HepG2 (cell line): Measurements from ENCODE around the gene PGS1. TPM values are rescaled to one million over a fixed set of nuclear protein-coding genes. Genes with fewer than 3 reads are reported as not detected.

Experiments
- GFI1 ChIP-seq: sonication (generic); formaldehyde crosslinking; IDR thresholded peaks from 2 replicates; pipeline ENCODE4 v1.5.0; 2020; ENCODE audit warnings: missing genetic modification reagents, mild to moderate bottlenecking, borderline replicate concordance
- HNF1A ChIP-seq, 2 experiments: sonication (generic) in 1 of 2; formaldehyde crosslinking in 1 of 2; IDR thresholded peaks; 2 replicates each; pipeline versions ENCODE4 v1.4.0 to v1.6.1; 2016 to 2020; ENCODE audit warnings: borderline replicate concordance in 1 of 2, low read depth in 1 of 2, mild to moderate bottlenecking in 1 of 2, missing genetic modification reagents in 1 of 2
- KAT2B ChIP-seq: fragments of 150-350 bp; IDR thresholded peaks from 2 replicates; pipeline ENCODE4 v1.6.1; 2014; ENCODE audit warnings: low read depth, low read length, borderline replicate concordance
- KIAA2018 ChIP-seq: sonication (generic); formaldehyde crosslinking; IDR thresholded peaks from 2 replicates; pipeline ENCODE4 v1.5.0; 2020; ENCODE audit warnings: mild to moderate bottlenecking, missing genetic modification reagents, borderline replicate concordance
- PLSCR1 ChIP-seq: sonication (generic); formaldehyde crosslinking; IDR thresholded peaks from 2 replicates; pipeline ENCODE4 v1.5.0; 2020; ENCODE audit warnings: missing genetic modification reagents, mild to moderate bottlenecking, borderline replicate concordance
- SOX13 ChIP-seq, 3 experiments: fragments of 450-650 bp in 1 of 3; sonication (generic) in 1 of 3; formaldehyde crosslinking in 1 of 3; IDR thresholded peaks in 2 of 3; conservative IDR thresholded peaks in 1 of 3; 2 replicates each; pipeline versions ENCODE4 v1.5.0 to v1.6.1; 2016 to 2020; ENCODE audit warnings: antibody characterized with exemption in 1 of 3, mild to moderate bottlenecking in 1 of 3, missing compliant biosample characterization in 1 of 3, missing genetic modification reagents in 1 of 3, moderate library complexity in 1 of 3
- ZNF235 ChIP-seq: sonication (generic); formaldehyde crosslinking; IDR thresholded peaks from 2 replicates; pipeline ENCODE4 v1.8.1; 2023; ENCODE audit warnings: mild to moderate bottlenecking, missing genetic modification reagents, borderline replicate concordance
- ZNF501 ChIP-seq: sonication (generic); formaldehyde crosslinking; IDR thresholded peaks from 2 replicates; pipeline ENCODE4 v1.5.1; 2020; ENCODE audit warnings: mild to moderate bottlenecking, moderate library complexity, missing genetic modification reagents
- ZNF562 ChIP-seq: sonication (generic); formaldehyde crosslinking; IDR thresholded peaks from 2 replicates; pipeline ENCODE4 v1.8.0; 2022; ENCODE audit warnings: missing genetic modification reagents, borderline replicate concordance
- ZNF670 ChIP-seq: sonication (generic); formaldehyde crosslinking; IDR thresholded peaks from 2 replicates; pipeline ENCODE4 v1.8.0; 2022; ENCODE audit warnings: mild to moderate bottlenecking, missing genetic modification reagents, borderline replicate concordance
- ZNF790 ChIP-seq: sonication (generic); formaldehyde crosslinking; IDR thresholded peaks from 2 replicates; pipeline ENCODE4 v1.8.0; 2022; ENCODE audit warnings: missing genetic modification reagents, mild to moderate bottlenecking, borderline replicate concordance
- ZNF839 ChIP-seq: sonication (generic); formaldehyde crosslinking; IDR thresholded peaks from 2 replicates; pipeline ENCODE4 v1.4.0; 2020; ENCODE audit warnings: missing genetic modification reagents, mild to moderate bottlenecking, borderline replicate concordance
- polyA plus RNA-seq, 8 experiments: library from polyadenylated mRNA; depleted of rRNA in 3 of 8; stranded (reverse) in 7 of 8; unstranded in 1 of 8; fragments of >200 nt; fragmentation: Illumina TruSeq in 4 of 8; extraction: Trizol in 4 of 8; gene quantifications; 2 replicates each; pipeline versions ENCODE4 v1.2.1 to v1.2.3, GENCODE V29; 2011 to 2016; ENCODE audit warnings: low read depth in 4 of 8, missing spikeins in 1 of 8, mixed read lengths in 1 of 8; ENCODE audit not compliant: insufficient read depth in 1 of 8
- total RNA-seq, 5 experiments: library from RNA; depleted of rRNA; stranded (reverse); fragments of >200 nt; fragmentation: Illumina TruSeq; extraction: Trizol; gene quantifications; 2 replicates each; pipeline ENCODE4 v1.2.3, GENCODE V29; 2016; ENCODE audit warnings: low read depth in 1 of 5

PGS1 gene
- total and polyA plus RNA-seq, 2 of the 13 experiments (the other 11 are each of a cell fraction or from before 2014, with no cell fraction given), result 25.9 to 31.5 TPM

GRCh38 chr17:78341559-78342448 is 36.6 kb upstream of the PGS1 start (continued):
- TF ChIP-seq GFI1 (CRISPR knock-in tag) (no peak), SOX13 (IDR thresholded peaks at IDR 0.05) (no peak), SOX13 (CRISPR knock-in tag; conservative IDR thresholded peaks at IDR 0.05 in 1 of 2, IDR thresholded peaks at IDR 0.05 in 1 of 2) (no peak), ZNF501 (CRISPR knock-in tag) (no peak), ZNF790 (no peak), ZNF839 (CRISPR knock-in tag) (no peak), HNF1A (IDR thresholded peaks at IDR 0.05; ENCODE audit: low read depth) (no peak), HNF1A (CRISPR knock-in tag; IDR thresholded peaks at IDR 0.05; ENCODE audit: borderline replicate concordance) (no peak), PLSCR1 (CRISPR knock-in tag) (no peak), KAT2B (no peak), KIAA2018 (no peak), ZNF670 (no peak), ZNF562 (CRISPR knock-in tag) (no peak), ZNF235 (CRISPR knock-in tag) (no peak)
